Activated T-cell treated with anti-CD3 and anti-CD28 coated beads, Interleukin-2, amount 50 U/mL, for 48 hours (primary cell): Measurements from ENCODE around the gene PLCD1.
"Not testable (repeated sequence)": the region's sequence is repeated elsewhere in the genome, so short reads cannot be mapped to it uniquely, and the experiment has no call there.

Experiments
- DNase-seq, 2 experiments: peaks; one replicate each; pipeline ENCODE4 v3.0.0-alpha.2; 2020

Gene PLCD1

GRCh38 chr3:37997791-37998370 is 31.6 kb downstream of the PLCD1 start:
- no peak for DNase-seq

- no peak for DNase-seq
Measured at GRCh38 chr3:37997342-37997741, 32.1 kb downstream of the PLCD1 start.

GRCh38 chr3:37996785-37997301 is 32.6 kb downstream of the PLCD1 start:
- DNase-seq = peak; percentile 91 to 92

GRCh38 chr3:37995652-37996641 is 33.5 kb downstream of the PLCD1 start:
- no peak for DNase-seq

- no peak for DNase-seq
Measured at GRCh38 chr3:37994639-37994972, 34.8 kb downstream of the PLCD1 start.

GRCh38 chr3:37993820-37994638 is 35.4 kb downstream of the PLCD1 start:
- DNase-seq = peak; percentile 82 to 84

GRCh38 chr3:37993460-37993819 is 36.0 kb downstream of the PLCD1 start:
- DNase-seq = peak in 1 of 2 experiments; percentile 41

- DNase-seq = no peak
Measured at GRCh38 chr3:37993067-37993455, 36.4 kb downstream of the PLCD1 start.

- DNase-seq = no peak
Measured at GRCh38 chr3:37992271-37993066, 37.0 kb downstream of the PLCD1 start.

GRCh38 chr3:37991823-37992222 is 37.6 kb downstream of the PLCD1 start:
- no peak for DNase-seq

- no peak for DNase-seq
Measured at GRCh38 chr3:37991109-37991508, 38.3 kb downstream of the PLCD1 start.

GRCh38 chr3:37990527-37990926 is 38.9 kb downstream of the PLCD1 start, which contains the start of gene VILL:
TSS of gene VILL (plus strand) at chr3:37990786. CDS start at chr3:37993673, 2,887 bp downstream.
- DNase-seq = no peak

GRCh38 chr3:37989821-37990480 is 39.5 kb downstream of the PLCD1 start:
- DNase-seq = no peak

GRCh38 chr3:37988931-37989525 is 40.4 kb downstream of the PLCD1 start:
- DNase-seq = no peak

GRCh38 chr3:37988376-37988775 is 41.1 kb downstream of the PLCD1 start:
- not testable (repeated sequence) for DNase-seq

GRCh38 chr3:37987751-37988179 is 41.7 kb downstream of the PLCD1 start:
- no peak for DNase-seq

GRCh38 chr3:37987315-37987697 is 42.1 kb downstream of the PLCD1 start:
- no peak for DNase-seq

GRCh38 chr3:37986479-37987314 is 42.7 kb downstream of the PLCD1 start:
- no peak for DNase-seq

- no peak for DNase-seq
Measured at GRCh38 chr3:37985637-37986320, 43.7 kb downstream of the PLCD1 start.

GRCh38 chr3:37984596-37984995 is 44.8 kb downstream of the PLCD1 start:
- no peak for DNase-seq
